ENCODE data around the gene GPALPP1.
"Not testable (repeated sequence)": the region's sequence is repeated elsewhere in the genome, so short reads cannot be mapped to it uniquely, and the experiment has no call there.

The GPALPP1 gene

DNA sequence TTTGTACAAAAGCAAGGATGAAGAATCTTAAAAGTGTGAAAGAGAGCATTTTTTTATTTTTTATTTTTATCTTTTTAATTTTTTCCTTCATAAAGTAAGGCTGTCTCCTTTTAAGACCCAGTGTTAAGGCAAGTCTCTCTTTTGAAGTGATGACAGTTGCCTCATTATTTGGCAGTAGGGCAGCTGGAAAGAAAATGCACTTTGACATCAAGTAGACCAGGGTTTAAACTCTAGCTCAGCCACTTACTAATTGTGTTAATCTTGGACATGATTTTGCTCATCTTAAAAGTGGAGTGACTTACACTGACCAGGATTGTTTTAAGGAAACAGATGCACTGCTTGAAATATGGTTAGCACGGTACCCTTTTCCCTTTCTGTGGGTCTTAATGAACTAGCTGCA, 18.5 kb downstream of the GPALPP1 start:
- DNase-seq, result no peak

DNA sequence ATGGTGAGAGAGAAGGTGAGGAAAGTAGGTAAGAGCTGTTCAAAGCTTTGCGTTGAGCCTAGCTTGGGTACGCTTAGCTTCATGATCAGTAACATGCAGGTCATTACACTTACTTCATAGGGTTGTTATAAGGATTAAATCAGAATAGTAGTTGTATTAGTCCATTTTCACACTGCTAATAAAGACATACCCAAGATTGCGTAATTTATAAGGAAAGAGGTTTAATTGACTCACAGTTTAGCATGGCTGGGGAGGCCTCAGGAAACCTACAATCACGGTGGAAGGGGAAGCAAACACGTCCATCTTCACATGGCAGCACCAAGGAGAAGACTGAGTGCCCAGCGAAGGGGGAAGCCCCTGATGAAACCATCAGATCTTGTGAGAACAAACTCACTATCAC, 21.9 kb downstream of the GPALPP1 start:
- no peak for DNase-seq

DNA sequence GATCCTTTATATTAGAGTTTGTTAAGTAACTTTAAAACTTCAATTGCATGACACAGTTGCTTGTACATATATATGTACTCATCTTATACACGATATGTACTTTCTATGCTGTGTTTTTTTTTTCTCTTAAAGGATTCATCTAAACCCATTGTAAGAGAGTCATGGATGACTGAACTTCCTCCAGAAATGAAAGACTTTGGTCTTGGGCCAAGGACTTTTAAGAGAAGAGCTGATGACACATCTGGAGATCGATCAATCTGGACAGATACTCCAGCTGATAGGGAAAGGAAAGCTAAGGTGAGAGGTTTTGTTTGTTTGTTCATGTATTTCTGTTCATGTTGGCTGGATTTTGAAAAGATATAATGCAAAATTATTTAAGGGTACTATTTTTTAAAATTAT, 26.0 kb downstream of the GPALPP1 start:
- DNase-seq, result no peak

DNA sequence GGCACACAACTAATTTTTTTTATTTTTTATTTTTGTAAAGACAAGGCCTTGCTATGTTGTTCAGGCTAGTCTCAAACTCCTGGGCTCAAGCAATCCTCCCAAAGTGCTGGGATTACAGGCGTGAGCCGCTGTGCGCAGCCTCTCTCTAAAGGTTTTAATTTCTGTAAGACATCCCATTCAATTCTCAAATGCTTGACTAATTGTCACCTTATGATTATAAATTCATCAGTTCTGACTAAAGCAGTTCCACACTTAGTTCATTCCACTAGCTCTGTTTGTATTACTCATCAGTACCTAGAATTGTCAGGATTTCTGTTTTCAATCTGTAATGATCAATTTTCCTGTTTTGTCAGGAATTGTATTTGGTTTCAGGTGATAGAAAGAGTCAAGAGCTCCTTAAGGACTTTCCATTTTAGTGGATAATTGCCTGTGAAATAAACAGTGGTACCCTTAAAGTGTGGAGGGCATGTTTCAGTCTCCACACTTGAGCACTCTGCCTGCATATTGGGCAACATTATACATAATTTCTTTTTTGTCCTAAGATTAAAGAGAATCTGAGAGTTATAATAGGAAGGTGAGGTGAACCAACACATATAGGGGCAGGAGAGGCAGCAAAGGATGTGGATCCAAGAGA, 27.6 kb downstream of the GPALPP1 start:
- DNase-seq, result no peak

DNA sequence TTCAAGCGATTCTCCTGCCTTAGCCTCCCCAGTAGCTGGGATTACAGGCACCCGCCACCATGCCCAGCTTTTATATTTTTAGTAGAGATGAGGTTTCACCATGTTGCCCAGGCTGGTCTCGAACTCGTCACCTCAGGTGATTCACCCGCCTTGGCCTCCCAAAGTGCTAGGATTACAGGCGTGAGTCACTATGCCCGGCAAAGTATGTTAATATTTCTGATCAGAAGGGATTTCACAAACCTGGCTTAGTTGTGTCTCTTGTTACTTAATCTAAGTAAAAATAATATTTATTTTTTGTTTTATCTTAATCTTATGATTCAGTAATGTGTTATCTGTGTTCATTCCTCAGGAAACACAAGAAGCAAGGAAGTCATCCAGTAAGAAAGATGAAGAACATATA, 30.6 kb downstream of the GPALPP1 start:
- not testable (repeated sequence) for DNase-seq

DNA sequence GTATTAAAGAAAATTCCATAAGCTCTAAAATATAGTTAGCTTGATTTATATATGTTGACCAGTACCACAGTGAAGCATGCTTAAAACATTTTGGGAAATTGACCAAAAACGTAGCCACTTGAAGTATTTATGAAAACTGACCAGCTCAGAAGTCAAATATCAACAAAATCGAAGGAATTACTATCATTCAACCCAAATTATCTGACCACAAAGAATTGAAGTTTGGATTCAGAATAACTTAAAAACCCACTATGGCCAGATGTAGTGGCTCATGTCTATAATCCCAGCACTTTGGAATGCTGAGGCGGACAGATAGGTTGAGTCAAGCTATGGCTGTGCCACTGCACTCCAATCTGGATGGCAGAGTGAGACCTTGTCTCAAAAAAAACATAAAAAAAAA, 31.9 kb downstream of the GPALPP1 start:
- no peak for DNase-seq

DNA sequence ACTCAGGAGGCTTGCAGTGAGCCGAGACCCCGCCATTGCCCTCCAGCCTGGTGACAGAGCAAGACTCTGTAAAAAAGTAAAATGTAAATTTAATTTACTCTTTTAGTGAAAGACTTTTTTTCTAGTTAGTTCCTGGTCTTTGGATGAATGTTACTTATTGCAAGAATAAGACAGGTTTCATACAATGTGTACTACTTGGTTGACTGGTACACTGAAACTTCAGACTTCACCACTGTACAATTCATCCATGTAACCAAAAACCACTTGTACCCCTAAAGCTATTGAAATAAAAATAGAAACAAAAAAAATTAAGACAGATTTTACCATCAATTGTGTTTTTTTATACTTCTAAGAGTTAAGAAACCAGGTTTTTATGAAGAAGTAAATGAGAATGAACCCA, 35.5 kb downstream of the GPALPP1 start:
- no peak for DNase-seq

DNA sequence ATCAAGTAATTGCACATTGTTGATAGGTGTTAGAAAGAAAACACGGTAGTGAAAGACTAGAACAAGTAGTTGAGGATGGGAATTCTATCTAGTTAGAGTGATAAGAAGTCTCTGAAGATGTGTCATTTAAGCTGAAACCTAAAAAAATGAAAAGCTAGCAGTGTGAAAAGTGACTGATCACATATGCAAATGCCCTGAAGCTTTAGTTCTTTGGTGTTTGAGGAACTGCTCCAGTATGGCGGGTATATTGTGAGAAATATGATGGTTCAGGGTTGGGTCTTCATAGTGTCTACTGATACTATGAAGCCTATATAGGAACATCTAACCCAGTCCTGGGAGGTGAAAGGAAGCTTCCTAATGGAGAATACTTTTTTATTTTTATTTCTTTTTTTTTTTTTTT, 45.0 kb downstream of the GPALPP1 start:
- DNase-seq, result no peak

DNA sequence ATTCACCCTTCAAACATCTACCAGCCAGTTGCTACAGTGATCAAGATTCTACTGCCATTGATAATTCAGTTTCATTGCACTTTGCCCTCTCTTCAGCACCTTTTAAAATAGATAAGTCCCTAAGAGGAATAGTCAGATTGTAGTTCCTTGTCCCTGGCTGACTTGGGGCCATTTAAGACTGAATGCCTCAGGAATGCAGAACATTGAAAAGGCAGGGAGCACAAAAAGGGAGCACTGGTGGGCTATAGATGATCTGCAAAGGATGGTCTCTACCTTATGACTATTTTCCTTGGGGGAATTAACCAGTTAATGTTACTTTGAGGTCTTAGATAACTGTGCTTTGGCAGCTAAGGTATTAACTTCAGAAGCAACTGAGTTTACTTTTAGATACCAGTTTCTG, 46.9 kb downstream of the GPALPP1 start:
- DNase-seq, result no peak

DNA sequence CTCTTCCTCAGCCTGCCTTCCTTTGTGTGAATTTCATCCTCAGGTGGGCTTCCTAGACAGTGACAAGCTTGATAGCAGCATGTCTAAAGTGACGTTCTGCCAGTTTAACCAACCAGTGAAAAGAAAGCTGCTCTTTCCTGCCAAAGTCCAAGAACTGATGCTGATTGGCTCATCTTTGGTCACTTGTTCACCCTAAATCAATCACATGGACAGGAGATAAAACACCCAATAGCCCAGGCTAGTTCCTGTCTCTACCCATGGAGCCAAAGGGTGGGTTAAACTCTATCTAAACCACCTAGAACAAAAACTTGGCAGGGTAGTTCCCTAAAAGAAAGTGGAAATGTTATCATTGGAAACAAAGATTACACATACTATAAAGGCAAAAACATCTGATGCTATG, 50.8 kb downstream of the GPALPP1 start:
- DNase-seq, result no peak

DNA sequence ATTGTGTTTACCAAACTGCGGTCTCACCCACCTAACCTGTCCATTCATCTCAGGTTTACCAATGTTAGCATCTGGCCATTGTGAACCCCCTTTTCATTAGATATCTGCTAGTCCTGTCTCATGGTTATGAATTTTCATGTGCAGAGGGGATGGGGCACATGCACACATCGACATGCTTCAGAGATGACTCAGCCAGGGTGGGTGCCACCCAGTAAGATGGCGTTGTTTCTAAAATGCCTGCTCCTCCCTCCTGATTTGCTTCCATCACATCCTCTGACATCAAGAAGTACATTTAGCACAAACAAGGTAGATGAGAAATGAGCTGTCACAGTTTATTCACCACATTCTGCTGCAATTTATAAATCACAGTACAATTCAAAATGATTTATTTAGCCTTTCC, 51.3 kb downstream of the GPALPP1 start:
- no peak for DNase-seq

DNA sequence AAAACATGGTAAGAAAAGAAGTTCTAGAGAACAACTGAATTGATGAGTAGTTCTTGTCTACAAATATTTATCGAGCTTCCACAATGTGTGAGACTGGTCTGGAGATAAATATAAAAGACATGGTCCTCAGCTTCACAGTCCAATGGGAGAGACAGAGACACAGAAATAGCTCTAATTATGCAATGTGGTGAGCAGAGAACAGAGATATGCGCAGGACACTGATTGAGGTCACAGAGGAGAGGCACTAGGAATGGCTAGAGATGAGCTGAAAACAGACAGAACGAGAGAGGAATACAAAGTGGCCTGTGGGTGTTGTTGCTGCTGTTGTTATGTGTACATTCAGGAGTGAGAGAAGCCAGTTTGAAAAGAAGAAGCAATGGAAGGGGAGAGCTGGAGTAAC, 53.2 kb downstream of the GPALPP1 start:
- no peak for DNase-seq

DNA sequence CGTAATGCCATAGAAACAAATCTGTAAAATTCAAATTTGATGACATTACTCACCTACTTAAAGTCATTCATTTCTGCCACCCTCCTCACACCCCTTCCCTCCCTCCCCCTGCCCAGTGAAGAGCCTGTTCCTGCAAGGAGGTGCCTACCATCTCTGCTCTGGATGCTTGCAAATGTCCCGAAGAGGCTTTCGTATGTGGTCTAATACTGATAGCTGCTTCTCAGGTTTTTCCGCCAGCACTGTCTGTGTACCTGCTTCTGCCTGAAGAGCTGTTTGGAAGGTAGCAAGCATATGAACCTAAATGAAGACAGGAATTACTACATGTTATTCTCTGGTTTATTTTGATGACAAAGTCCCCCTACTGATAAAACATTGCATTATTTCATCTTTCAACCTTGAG, 57.1 kb downstream of the GPALPP1 start:
- no peak for DNase-seq

DNA sequence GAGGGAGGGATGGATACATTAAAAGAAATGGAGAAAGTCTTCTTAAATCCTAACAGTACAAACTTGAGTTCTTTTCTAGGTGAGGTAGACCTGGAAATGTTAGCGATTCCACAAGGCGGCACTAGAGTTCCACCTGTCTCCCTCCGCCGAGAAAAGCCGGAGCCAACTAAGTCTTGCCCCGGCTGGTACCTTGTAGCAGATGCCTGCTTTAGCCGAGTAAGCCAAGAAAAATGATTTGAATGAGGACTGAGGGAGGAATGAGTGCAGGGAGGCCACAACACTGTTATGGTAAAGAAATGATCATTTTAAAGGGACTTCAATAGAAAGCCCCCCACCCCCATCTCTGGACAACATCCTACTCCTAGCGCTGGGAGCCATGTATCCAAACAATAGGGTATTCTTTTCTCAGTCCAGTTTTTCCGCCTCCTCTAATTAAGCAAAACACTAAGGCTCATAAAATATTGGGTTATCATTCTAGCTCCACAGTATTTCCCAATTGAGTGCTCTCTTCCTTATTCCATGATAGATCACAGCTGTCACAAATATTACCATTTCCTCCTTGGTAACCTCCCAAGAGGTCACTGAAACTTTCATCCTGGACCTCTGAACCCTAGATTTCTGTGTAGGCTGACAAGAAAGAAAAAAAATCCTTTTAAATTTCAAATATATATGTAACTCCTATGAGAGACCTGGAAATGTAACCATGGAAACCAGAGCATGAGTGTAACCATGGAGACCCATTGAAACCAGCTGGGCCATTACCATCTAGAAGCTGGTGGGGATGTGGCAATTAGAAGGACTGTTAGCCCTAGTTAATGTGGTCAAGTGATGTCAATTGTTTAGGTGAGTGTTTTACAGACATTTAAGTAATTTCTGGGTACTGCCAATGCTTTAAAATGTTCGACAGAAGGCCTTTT, 58.3 kb downstream of the GPALPP1 start:
- peak; percentile 76 for DNase-seq

DNA sequence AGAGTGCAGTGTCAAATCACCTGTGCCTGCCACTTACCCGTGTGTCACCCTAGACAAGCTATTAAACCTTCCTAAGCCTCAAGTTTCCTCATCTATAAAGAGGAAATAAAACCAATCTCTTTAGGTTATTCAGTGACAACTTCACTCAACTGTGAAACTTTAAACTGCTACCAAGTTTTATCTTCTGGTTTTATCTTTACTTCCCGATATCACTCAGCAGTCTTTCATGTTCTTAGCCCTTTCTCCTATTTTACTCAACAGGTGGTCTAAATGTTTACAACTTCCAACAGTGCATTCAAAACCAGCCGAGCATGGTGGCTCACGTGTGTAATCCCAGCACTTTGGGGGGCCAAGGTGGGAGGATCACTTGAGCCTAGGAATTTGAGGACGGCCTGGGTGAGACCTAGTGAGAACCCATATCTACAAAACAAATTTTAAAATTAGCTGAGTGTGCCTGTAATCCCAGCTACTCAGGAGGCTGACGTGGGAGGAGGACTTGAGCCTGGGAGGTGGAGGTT, 59.6 kb downstream of the GPALPP1 start:
- DNase-seq, result no peak

DNA sequence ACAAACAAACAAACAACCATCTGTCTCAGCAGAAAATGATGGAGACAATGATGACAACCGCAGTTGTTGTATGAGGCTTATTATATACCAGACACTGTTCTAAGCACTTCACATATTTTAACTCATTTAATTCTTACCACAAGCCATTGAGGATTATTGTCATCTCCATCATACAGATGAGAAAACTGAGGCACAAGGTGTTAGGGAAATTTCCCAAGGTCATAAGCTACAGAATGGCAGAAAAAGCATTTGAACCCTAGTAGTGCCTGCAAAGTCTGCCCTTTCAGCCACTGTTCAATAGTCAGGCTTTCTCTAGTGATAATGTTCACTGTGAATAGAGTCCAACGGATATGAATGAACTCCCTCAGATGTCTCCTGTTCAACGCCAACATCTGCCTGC, 60.1 kb downstream of the GPALPP1 start:
- DNase-seq, result no peak

DNA sequence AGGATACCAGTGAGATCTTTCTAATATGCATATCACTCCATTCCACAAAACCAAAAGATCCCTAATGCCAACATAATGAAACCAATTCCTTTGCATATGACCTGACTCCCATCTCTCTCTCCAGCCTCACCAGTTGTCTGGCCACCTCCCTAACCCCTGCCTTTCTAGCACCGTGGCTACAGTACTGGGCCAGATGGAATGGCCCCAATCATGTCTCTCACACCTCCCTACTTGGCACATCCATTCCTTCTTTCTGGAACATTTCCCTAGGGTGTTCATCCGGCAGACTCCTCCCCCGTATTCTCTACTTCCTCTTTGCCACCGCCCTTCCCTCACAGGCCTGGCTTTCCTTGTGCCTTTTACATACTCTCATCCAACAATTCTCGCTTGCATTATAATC, 62.0 kb downstream of the GPALPP1 start:
- no peak for DNase-seq

DNA sequence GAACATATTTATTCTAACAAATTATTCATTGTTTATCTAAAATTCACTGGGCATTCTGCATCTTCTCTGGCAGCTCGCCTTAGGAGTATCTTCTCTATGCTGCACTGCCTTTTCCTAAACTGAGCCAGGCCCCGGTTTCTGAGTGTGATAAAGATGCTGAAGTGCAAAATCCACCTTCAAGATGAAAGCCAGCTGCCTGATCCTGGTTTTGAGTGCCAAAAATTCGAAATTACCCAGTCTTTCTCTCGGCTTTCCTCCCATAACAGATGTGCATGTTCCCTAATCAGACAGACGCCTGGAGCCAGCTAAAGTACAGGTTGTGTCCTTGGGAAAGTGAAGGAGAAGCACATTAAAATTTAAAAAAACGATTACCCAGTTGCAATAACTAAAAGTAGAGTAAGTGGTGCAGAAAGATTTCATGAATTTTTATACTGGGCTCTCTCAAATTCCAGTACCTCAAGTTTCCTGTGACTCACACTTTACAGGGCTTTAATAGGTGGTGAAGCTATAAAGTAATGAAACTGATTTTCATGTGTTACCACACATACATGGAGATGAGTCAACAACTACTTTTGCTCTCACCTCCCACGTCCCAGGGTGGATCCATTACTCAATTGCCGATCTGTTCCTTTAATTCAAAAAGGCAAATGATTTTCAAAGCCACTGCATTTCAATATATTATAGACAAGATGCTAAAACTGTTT, 66.0 kb downstream of the GPALPP1 start:
- no peak for DNase-seq

DNA sequence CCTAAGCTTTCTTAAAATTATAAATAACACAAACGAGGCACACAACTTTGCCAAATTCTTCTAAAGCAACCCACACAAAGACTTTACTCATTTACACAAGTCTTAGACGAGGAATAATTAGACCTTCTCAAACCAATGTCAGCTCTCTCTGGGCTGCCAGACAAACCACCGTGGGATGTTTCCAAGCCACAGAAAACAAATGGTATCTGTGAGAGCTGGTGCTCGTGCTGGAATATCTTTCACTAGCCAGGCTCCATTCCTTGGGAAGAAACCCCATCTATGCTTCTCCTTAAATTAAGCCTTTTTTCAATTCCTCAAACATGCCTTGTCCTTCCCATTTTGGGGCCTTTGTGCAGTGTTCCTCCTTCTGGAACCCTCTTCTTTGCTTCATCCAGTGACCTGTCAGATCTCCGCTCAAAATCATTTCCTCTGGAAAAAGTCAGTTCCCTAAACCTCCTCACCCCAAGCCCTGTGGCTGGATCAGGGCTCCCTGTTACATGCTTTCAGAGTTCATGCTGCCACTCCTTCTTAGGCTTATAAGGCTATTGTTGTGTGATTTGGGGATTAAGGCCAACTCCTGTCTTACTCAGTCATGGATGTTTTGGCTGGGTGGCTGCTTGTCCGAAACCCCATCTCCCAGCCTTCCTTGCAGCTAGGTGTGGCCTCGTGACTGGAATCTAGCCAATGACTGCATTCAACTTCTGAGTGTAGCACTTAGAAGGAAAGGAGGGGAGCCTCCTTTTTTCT, 66.7 kb downstream of the GPALPP1 start:
- DNase-seq, result no peak

DNA sequence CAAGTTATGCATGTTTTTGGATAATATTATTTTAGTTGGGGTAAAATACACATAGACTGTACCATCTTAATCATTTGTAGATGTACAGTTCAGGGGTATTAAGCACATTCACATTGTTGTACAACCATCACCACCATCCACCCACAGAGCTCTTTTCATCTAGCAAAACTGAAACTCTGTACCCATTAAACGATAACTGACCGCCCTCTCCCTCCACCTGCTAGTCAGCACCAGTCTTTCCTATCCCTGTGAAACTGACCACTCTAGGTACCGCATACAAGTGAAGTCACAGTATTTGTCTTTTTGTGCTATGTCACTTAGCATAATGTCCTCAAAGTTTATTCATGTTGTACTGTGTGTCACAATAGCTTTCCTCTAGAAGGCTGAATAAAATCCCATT, 70.7 kb downstream of the GPALPP1 start:
- no peak for DNase-seq

DNA sequence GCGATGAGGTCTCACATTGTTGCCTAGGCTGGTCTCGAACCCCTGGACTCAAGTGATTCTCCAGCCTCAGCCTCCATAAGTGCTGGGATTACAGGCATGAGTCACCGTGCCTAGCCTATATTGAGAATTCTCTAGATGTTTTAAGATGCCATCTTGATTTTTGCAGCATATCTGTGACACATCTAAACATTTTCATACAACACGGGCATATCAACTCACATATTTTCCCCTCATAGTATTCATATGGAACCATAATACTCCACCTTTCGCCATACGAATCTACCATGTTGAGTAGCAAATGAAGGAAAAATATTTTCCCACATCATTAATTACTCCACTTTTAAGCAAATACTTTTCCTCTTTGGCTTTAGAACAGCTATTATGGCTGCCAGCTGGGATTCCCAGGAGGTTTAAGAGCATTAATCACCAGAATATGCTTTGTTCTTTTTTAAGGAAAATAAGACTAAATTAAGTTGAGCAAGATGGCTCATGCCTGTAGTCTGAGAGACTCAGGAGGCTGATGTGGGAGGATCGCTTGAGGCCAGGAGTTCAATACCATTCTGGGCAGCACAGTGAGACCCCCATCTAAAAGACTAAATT, 74.0 kb downstream of the GPALPP1 start:
- no peak for DNase-seq

DNA sequence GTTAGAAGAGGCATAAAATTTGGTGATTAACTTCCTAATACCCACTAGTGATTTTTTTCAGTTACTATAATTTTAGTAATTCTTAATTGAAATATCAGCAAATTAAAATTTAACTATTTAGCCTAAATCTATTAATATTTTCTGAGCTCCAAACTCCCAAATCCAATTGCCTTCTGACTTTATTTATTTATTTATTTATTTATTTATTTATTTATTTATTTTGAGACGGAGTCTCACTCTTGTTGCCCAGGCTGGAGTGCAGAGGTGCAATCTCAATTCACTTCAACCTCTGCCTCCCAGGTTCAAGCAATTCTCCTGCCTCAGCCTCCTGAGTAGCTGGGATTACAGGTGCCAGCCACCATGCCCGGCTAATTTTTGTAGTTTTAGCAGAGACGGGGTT, 74.6 kb downstream of the GPALPP1 start:
- DNase-seq, result not testable (repeated sequence)

DNA sequence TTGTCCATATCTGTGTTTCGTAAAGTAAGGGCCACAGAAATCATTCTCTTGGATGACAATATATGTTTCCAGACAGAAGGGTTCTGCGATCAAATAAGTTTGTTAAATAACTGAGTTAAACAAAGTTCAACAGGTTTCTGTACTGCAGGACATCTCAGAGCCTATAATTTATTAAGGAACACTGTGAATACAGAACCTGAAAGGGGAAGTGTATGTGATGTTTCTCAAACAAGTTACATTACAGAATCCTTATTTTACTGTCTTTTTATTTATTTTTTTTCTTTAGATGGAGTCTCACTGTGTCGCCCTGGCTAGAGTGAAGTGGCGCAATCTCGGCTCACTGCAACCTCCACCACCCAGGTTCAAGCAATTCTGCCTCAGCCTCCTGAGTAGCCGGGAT, 75.6 kb downstream of the GPALPP1 start:
- DNase-seq, result no peak
